Endothelial cell of umbilical vein (primary cell): ENCODE data around the gene TMC4. TPM values are rescaled to one million over a fixed set of nuclear protein-coding genes. Genes with fewer than 3 reads are reported as not detected.

ENCODE experiments used
- BruUV-seq: library from RNA; stranded (reverse); fragments of 400-500 nt; replicated peaks from 2 replicates; lab custom pipeline; 2021; lab: Mats Ljungman, UMichigan
- CTCF ChIA-PET: fragments of 300-600, 350-600 bp; sonication (Branson Sonifier 250); formaldehyde crosslinking; loops from one replicate; lab custom pipeline; 2021; ENCODE audit warnings: antibody characterized with exemption, inconsistent platforms; lab: Charles Lee
- POLR2A ChIA-PET: fragments of 300-600, 350-600 bp; sonication (Branson Sonifier 250); formaldehyde crosslinking; loops from one replicate; lab custom pipeline; 2021; ENCODE audit warnings: antibody characterized with exemption, inconsistent platforms; lab: Charles Lee
- DNase-seq: peaks from one replicate; pipeline ENCODE4 v3.0.0-alpha.2; 2011; ENCODE audit warnings: low read depth, low spot score
- FAIRE-seq: peaks from 2 replicates; lab custom pipeline; 2011; peaks lifted over from hg19 to GRCh38; lab: Jason Lieb, UNC
- H2AFZ ChIP-seq: 2 replicates; pipeline ENCODE4 v1.6.0; 2012; ENCODE audit warnings: low read depth, low read length, control low read depth, inconsistent platforms
- H3K27ac ChIP-seq: 2 replicates; pipeline ENCODE4 v1.5.1; 2011; ENCODE audit warnings: low read depth, mild to moderate bottlenecking, control low read depth, low read length, moderate library complexity; ENCODE audit not compliant: insufficient read depth
- H3K27me3 ChIP-seq, 2 experiments: 2 replicates each; pipeline versions ENCODE4 v1.6.0 to v1.6.1; 2011; ENCODE audit warnings: low read length in 2 of 2, mixed read lengths in 1 of 2; ENCODE audit not compliant: control insufficient read depth in 2 of 2, insufficient read depth in 2 of 2
- H3K36me3 ChIP-seq, 2 experiments: 2 replicates in 1 of 2; 3 replicates in 1 of 2; pipeline ENCODE4 v1.5.1; 2011; ENCODE audit warnings: low read length in 2 of 2, mild to moderate bottlenecking in 1 of 2, moderate library complexity in 1 of 2; ENCODE audit not compliant: control insufficient read depth in 2 of 2, insufficient read depth in 2 of 2; ENCODE audit errors: extremely low read depth in 1 of 2
- H3K4me1 ChIP-seq: 3 replicates; pipeline ENCODE4 v1.5.1; 2011; ENCODE audit warnings: mild to moderate bottlenecking, low read length; ENCODE audit not compliant: control insufficient read depth, insufficient read depth; ENCODE audit errors: extremely low read depth
- H3K4me2 ChIP-seq: 2 replicates; pipeline ENCODE4 v1.6.1; 2011; ENCODE audit warnings: low read length, control low read depth, mixed read lengths; ENCODE audit not compliant: insufficient read depth
- H3K4me3 ChIP-seq, 3 experiments: fragments of 200-600 bp in 1 of 3; sonication (generic), shearing (Covaris generic) in 1 of 3; replicated peaks in 1 of 3; 2 replicates each; pipeline ENCODE4 v1.5.1; 2011 to 2016; ENCODE audit warnings: control low read depth in 3 of 3, low read length in 3 of 3, mild to moderate bottlenecking in 2 of 3, inconsistent platforms in 1 of 3, low read depth in 1 of 3, moderate library complexity in 1 of 3; ENCODE audit not compliant: insufficient read depth in 1 of 3
- H3K79me2 ChIP-seq: 2 replicates; pipeline ENCODE4 v1.6.0; 2012; ENCODE audit warnings: low read length, inconsistent platforms; ENCODE audit not compliant: control insufficient read depth, insufficient read depth
- H3K9ac ChIP-seq: replicated peaks from 2 replicates; pipeline ENCODE3; 2011; ENCODE audit warnings: low read length, control low read depth; ENCODE audit not compliant: insufficient read depth; ENCODE audit errors: extremely low read depth
- H3K9me1 ChIP-seq: replicated peaks from 3 replicates; pipeline ENCODE4 v1.6.0; 2011; ENCODE audit warnings: mild to moderate bottlenecking, low read length; ENCODE audit not compliant: control insufficient read depth, insufficient read depth; ENCODE audit errors: extremely low read depth
- H3K9me3 ChIP-seq: replicated peaks from 2 replicates; pipeline ENCODE4 v1.5.1; 2012; ENCODE audit warnings: low read length, inconsistent platforms; ENCODE audit not compliant: control insufficient read depth, insufficient read depth
- H4K20me1 ChIP-seq: replicated peaks from 2 replicates; pipeline ENCODE3; 2011; ENCODE audit warnings: mild to moderate bottlenecking, low read length; ENCODE audit not compliant: control insufficient read depth, insufficient read depth; ENCODE audit errors: extremely low read depth
- EZH2 ChIP-seq: IDR thresholded peaks from 2 replicates; pipeline ENCODE4 v1.6.1; 2012; ENCODE audit warnings: borderline replicate concordance, low read depth, mild to moderate bottlenecking, moderate library complexity, low read length, inconsistent platforms; ENCODE audit not compliant: severe bottlenecking
- FOS ChIP-seq: IDR thresholded peaks from 2 replicates; pipeline ENCODE4 v1.6.1; 2011; ENCODE audit warnings: mild to moderate bottlenecking, low read length, moderate library complexity, borderline replicate concordance; ENCODE audit not compliant: insufficient read depth
- GATA2 ChIP-seq: IDR thresholded peaks from 2 replicates; pipeline ENCODE4 v1.7.0; 2011; ENCODE audit warnings: low read depth, mild to moderate bottlenecking, moderate library complexity, mixed read lengths, low read length; ENCODE audit not compliant: insufficient read length, insufficient read depth
- JUN ChIP-seq: IDR thresholded peaks from 2 replicates; pipeline ENCODE4 v1.6.1; 2011; ENCODE audit warnings: borderline replicate concordance, low read depth; ENCODE audit not compliant: insufficient read length, insufficient read depth
- MYC ChIP-seq: IDR thresholded peaks from one replicate; pipeline ENCODE4 v1.6.1; 2011; ENCODE audit warnings: mild to moderate bottlenecking, low read depth, low read length
- POLR2A ChIP-seq: IDR thresholded peaks from 2 replicates; pipeline ENCODE4 v1.6.1; 2012; ENCODE audit warnings: low read depth, mild to moderate bottlenecking, control low read depth, low read length
- POLR2AphosphoS5 ChIP-seq: IDR thresholded peaks from 2 replicates; pipeline ENCODE4 v1.6.1; 2012; ENCODE audit warnings: low read depth, mild to moderate bottlenecking, control low read depth, low read length, moderate library complexity; ENCODE audit not compliant: insufficient read depth
- dilution Hi-C: fragments of 300-500 bp; cut with MboI; formaldehyde crosslinking; loops from one replicate; pipeline ENCODE4 v1.15.0; 2019; ENCODE audit warnings: low sequenced_read_pairs; ENCODE audit not compliant: extremely low pct_ligation_motif_present
- intact Hi-C: fragments of 100-400 bp; cut with micrococcal nuclease; formaldehyde crosslinking; loops from one replicate; pipeline ENCODE4 v1.10.0; 2022
- polyA plus RNA-seq, 4 experiments: library from polyadenylated mRNA; depleted of rRNA in 3 of 4; stranded (reverse) in 3 of 4; unstranded in 1 of 4; fragments of >200 nt; gene quantifications; 2 replicates each; pipeline versions ENCODE4 v1.2.1 to v1.2.3, GENCODE V29; 2011 to 2012; ENCODE audit warnings: missing spikeins in 1 of 4
- total RNA-seq: library from RNA; stranded (reverse); gene quantifications from 2 replicates; pipeline ENCODE4 v1.2.3, GENCODE V29; 2021
- TF ChIP-seq, protein P1 (sequence below): IDR thresholded peaks from 2 replicates; pipeline ENCODE4 v1.6.1; 2011; ENCODE audit not compliant: insufficient read depth, insufficient read length
- TF ChIP-seq, protein P2 (sequence below), 2 donors: IDR thresholded peaks; 1 replicate in 1 of 2; 2 replicates in 1 of 2; pipeline ENCODE4 v1.5.1; 2011; ENCODE audit warnings: low read length in 2 of 2, mild to moderate bottlenecking in 2 of 2, moderate library complexity in 2 of 2, control low read depth in 1 of 2, inconsistent platforms in 1 of 2, low read depth in 1 of 2; ENCODE audit not compliant: insufficient read depth in 1 of 2; ENCODE audit errors: extremely low read depth in 1 of 2

The TMC4 gene
- total and polyA plus RNA-seq, 2 donors (not counting 3 experiments of a cell fraction or from before 2014, with no cell fraction given): 0.71 to 1.7 TPM

DNA sequence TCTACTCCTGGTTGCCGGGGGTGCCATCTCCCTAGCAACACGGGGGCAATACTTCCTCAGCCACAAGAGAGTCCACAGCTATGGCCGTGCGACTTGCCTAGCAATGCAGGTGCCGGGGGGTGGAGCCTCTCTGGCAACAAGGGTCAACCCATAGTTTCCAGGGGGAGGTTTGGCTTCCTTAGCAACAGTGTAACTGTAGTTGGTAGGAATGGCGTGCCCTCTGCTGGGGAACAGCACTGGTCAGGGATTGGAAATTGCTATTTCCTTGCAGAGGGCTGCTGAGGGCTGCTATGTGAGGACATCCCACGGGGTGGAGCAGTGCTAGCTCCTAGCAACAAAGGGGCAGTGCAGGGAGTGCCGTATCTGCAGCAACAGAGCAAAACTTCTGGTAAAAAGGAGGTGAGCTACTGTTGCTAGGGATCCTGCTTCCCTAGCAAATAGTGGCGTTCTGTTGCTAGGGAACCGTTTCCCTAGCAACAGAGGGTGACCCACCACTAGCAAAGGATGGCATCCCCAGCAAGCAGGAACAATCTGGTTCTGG lies 7.0 kb upstream of the TMC4 start:
- FAIRE-seq: peak; percentile 59
- H3K9me3 ChIP-seq: no peaks in the 10 kb centered on the region
- dilution Hi-C loops: no loop called here

GRCh38 chr19:54179262-54179852 lies 6.4 kb upstream of the TMC4 start:
- H3K79me2 ChIP-seq: no peaks in the 10 kb centered on the region
- no peaks in the 10 kb centered on the region for H3K4me1 ChIP-seq
- no peak overlapping the region for H3K4me3 ChIP-seq
- no peak overlapping the region for H2AFZ ChIP-seq
- TF ChIP-seq EZH2 (no peak), POLR2A (no peak), FOS (no peak), JUN (no peak), GATA2 (no peak), POLR2AphosphoS5 (no peak), MYC (no peak)
- TF ChIP-seq, protein P1, sequence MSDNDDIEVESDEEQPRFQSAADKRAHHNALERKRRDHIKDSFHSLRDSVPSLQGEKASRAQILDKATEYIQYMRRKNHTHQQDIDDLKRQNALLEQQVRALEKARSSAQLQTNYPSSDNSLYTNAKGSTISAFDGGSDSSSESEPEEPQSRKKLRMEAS: no peak
- TF ChIP-seq, protein P2, sequence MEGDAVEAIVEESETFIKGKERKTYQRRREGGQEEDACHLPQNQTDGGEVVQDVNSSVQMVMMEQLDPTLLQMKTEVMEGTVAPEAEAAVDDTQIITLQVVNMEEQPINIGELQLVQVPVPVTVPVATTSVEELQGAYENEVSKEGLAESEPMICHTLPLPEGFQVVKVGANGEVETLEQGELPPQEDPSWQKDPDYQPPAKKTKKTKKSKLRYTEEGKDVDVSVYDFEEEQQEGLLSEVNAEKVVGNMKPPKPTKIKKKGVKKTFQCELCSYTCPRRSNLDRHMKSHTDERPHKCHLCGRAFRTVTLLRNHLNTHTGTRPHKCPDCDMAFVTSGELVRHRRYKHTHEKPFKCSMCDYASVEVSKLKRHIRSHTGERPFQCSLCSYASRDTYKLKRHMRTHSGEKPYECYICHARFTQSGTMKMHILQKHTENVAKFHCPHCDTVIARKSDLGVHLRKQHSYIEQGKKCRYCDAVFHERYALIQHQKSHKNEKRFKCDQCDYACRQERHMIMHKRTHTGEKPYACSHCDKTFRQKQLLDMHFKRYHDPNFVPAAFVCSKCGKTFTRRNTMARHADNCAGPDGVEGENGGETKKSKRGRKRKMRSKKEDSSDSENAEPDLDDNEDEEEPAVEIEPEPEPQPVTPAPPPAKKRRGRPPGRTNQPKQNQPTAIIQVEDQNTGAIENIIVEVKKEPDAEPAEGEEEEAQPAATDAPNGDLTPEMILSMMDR (IDR thresholded peaks at IDR 0.05; ENCODE audit: extremely low read depth in 1 of 2, insufficient read depth in 1 of 2, low read depth in 1 of 2, low read length in 2 of 2): no peak
- H3K4me2 ChIP-seq: no peak overlapping the region
- no peaks in the 10 kb centered on the region for H3K9me1 ChIP-seq
- intact Hi-C loops: no loop called here
- H3K9me3 ChIP-seq: no peaks in the 10 kb centered on the region
- BruUV-seq: TSS peak; percentile 26
- no peak for FAIRE-seq
- no peak for DNase-seq
- H3K27ac ChIP-seq: no peak overlapping the region
- dilution Hi-C loops: no loop called here
- H3K27me3 ChIP-seq: no peaks in the 10 kb centered on the region
- POLR2A ChIA-PET: no interaction called here
- H3K9ac ChIP-seq: no peak overlapping the region
- peaks cover 7 to 38% of the 10 kb centered on the region in 2 experiments for H3K36me3 ChIP-seq
- no peaks in the 10 kb centered on the region for H4K20me1 ChIP-seq
- CTCF ChIA-PET: interaction anchor here (1.0 to 1.8 kb wide), 5 partner anchors 9 to 87 kb away, joined by 3 to 6 read pairs (median 3); partner anchors contain the start of genes MBOAT7 and TSEN34

More for the DNA sequence above, 7.0 kb upstream of the TMC4 start:
- BruUV-seq: no TSS peak
- no peak overlapping the region for H3K4me2 ChIP-seq
- H3K27ac ChIP-seq: no peak overlapping the region
- H2AFZ ChIP-seq: no peak overlapping the region
- no peaks in the 10 kb centered on the region for H3K27me3 ChIP-seq
- H3K9ac ChIP-seq: no peak overlapping the region
- CTCF ChIA-PET: interaction anchor here (1.0 to 1.8 kb wide), 5 partner anchors 9 to 86 kb away, joined by 3 to 6 read pairs (median 3); partner anchors contain the start of genes MBOAT7 and TSEN34
- peak; percentile 54 for DNase-seq
- POLR2A ChIA-PET: no interaction called here
- H3K79me2 ChIP-seq: no peaks in the 10 kb centered on the region
- H3K36me3 ChIP-seq: peaks cover 7 to 38% of the 10 kb centered on the region in 2 experiments
- no peak overlapping the region for H3K4me3 ChIP-seq
- intact Hi-C loops: loop anchor here (1.0 kb wide), 1 partner anchor 9 kb away; the partner anchor contains the start of gene MBOAT7
- no peaks in the 10 kb centered on the region for H4K20me1 ChIP-seq
- TF ChIP-seq MYC: no peak
- TF ChIP-seq, protein P2 (IDR thresholded peaks at IDR 0.05; ENCODE audit: extremely low read depth in 1 of 2, insufficient read depth in 1 of 2, low read depth in 1 of 2, low read length in 2 of 2): peak; percentile 43 to 46
- H3K9me1 ChIP-seq: no peaks in the 10 kb centered on the region
- no peaks in the 10 kb centered on the region for H3K4me1 ChIP-seq
